Activated gamma-delta T cell treated with anti-CD3 and anti-CD28 coated beads, Interleukin-2, amount 50 U/mL, for 16 hours (primary cell): ENCODE results near the gene FBH1.
"Not testable (repeated sequence)": the region's sequence is repeated elsewhere in the genome, so short reads cannot be mapped to it uniquely, and the experiment has no call there.

Source experiments
- DNase-seq: peaks from one replicate; pipeline ENCODE4 v3.0.0-alpha.2; 2020; ENCODE audit warnings: low read depth

Gene FBH1

GRCh38 chr10:5889624-5890451 is at the start of gene FBH1, which contains the start of gene ANKRD16:
TSS of gene FBH1 (plus strand) at chr10:5890243. CDS start at chr10:5890346, 103 bp downstream.
TSS of gene ANKRD16 (minus strand) at chr10:5889893. CDS start at chr10:5889354, 539 bp downstream.
- DNase-seq, result peak; percentile 95

GRCh38 chr10:5840314-5841307 is 49.4 kb upstream of the FBH1 start:
- DNase-seq, result no peak

- DNase-seq, result no peak
Measured at GRCh38 chr10:5841965-5842364, 48.1 kb upstream of the FBH1 start.

- DNase-seq, result no peak
Measured at GRCh38 chr10:5843686-5844344, 46.2 kb upstream of the FBH1 start.

GRCh38 chr10:5844345-5845055 is 45.5 kb upstream of the FBH1 start:
- DNase-seq, result no peak

GRCh38 chr10:5846667-5847066 is 43.4 kb upstream of the FBH1 start:
- DNase-seq, result not testable (repeated sequence)

GRCh38 chr10:5854131-5854475 is 35.9 kb upstream of the FBH1 start:
- no peak for DNase-seq

- no peak for DNase-seq
Measured at GRCh38 chr10:5855979-5856700, 33.9 kb upstream of the FBH1 start.

GRCh38 chr10:5856701-5857004 is 33.4 kb upstream of the FBH1 start:
- DNase-seq, result no peak

GRCh38 chr10:5858811-5859210 is 31.2 kb upstream of the FBH1 start:
- DNase-seq, result no peak

- no peak for DNase-seq
Measured at GRCh38 chr10:5860066-5860465, 30.0 kb upstream of the FBH1 start.

GRCh38 chr10:5862360-5862961 is 27.6 kb upstream of the FBH1 start:
- DNase-seq, result no peak

GRCh38 chr10:5862981-5863685 is 26.9 kb upstream of the FBH1 start:
- not testable (repeated sequence) for DNase-seq

GRCh38 chr10:5866451-5867081 is 23.5 kb upstream of the FBH1 start:
- not testable (repeated sequence) for DNase-seq

- not testable (repeated sequence) for DNase-seq
Measured at GRCh38 chr10:5867091-5867615, 22.9 kb upstream of the FBH1 start.

GRCh38 chr10:5868383-5868782 is 21.7 kb upstream of the FBH1 start:
- DNase-seq, result not testable (repeated sequence)

GRCh38 chr10:5869156-5869555 is 20.9 kb upstream of the FBH1 start:
- DNase-seq, result no peak

- DNase-seq, result no peak
Measured at GRCh38 chr10:5871596-5871995, 18.4 kb upstream of the FBH1 start.

GRCh38 chr10:5873515-5873995 is 16.5 kb upstream of the FBH1 start:
- DNase-seq, result peak; percentile 53
